HepG2 (cell line): ENCODE data around the gene METTL5. TPM values are rescaled to one million over a fixed set of nuclear protein-coding genes. Genes with fewer than 3 reads are reported as not detected.
A peak's percentile ranks its signal among the peaks of the same experiment; 100 is the strongest.

Source experiments
- BRD4 ChIP-seq: sonication (generic); formaldehyde crosslinking; IDR thresholded peaks from 2 replicates; pipeline ENCODE4 v1.4.0; 2020; ENCODE audit warnings: missing genetic modification reagents
- CCAR2 ChIP-seq: fragments of 200-400 bp; formaldehyde crosslinking; optimal IDR thresholded peaks from 2 replicates; pipeline ENCODE3; 2018; ENCODE audit warnings: low read depth, mild to moderate bottlenecking, low read length, moderate library complexity
- EEA1 ChIP-seq: sonication (generic); formaldehyde crosslinking; IDR thresholded peaks from 2 replicates; pipeline ENCODE4 v1.5.1; 2020; ENCODE audit warnings: mild to moderate bottlenecking, missing genetic modification reagents, borderline replicate concordance
- ETV5 ChIP-seq: IDR thresholded peaks from 2 replicates; pipeline ENCODE4 v1.6.1; 2018; ENCODE audit warnings: missing biosample characterization, missing genetic modification reagents, inconsistent platforms, borderline replicate concordance
- JUNB ChIP-seq: sonication (generic); formaldehyde crosslinking; IDR thresholded peaks from 2 replicates; pipeline ENCODE4 v1.8.0; 2022; ENCODE audit warnings: missing genetic modification reagents, mild to moderate bottlenecking, borderline replicate concordance
- KAT8 ChIP-seq: IDR thresholded peaks from 2 replicates; pipeline ENCODE4 v1.6.1; 2016; ENCODE audit warnings: missing genetic modification reagents, missing compliant biosample characterization
- KDM3A ChIP-seq: IDR thresholded peaks from 2 replicates; pipeline ENCODE4 v1.6.1; 2018; ENCODE audit warnings: low read depth, missing compliant biosample characterization
- KLF9 ChIP-seq: IDR thresholded peaks from 2 replicates; pipeline ENCODE4 v1.6.1; 2016; ENCODE audit warnings: low read depth
- POLR2G ChIP-seq: fragments of 200-400 bp; formaldehyde crosslinking; IDR thresholded peaks from 2 replicates; pipeline ENCODE4 v1.6.1; 2018; ENCODE audit warnings: mild to moderate bottlenecking, low read depth, low read length, moderate library complexity
- REXO4 ChIP-seq: sonication (generic); formaldehyde crosslinking; IDR thresholded peaks from 2 replicates; pipeline ENCODE4 v1.8.0; 2022; ENCODE audit warnings: missing genetic modification reagents, mild to moderate bottlenecking, borderline replicate concordance
- SCMH1 ChIP-seq: sonication (generic); formaldehyde crosslinking; IDR thresholded peaks from 2 replicates; pipeline ENCODE4 v1.9.0; 2021; ENCODE audit warnings: missing genetic modification reagents, mild to moderate bottlenecking, borderline replicate concordance
- ZNF12 ChIP-seq: sonication (generic); formaldehyde crosslinking; IDR thresholded peaks from 2 replicates; pipeline ENCODE4 v1.5.0; 2020; ENCODE audit warnings: missing genetic modification reagents
- ZNF33B ChIP-seq: sonication (generic); formaldehyde crosslinking; IDR thresholded peaks from 2 replicates; pipeline ENCODE4 v1.5.1; 2020; ENCODE audit warnings: mild to moderate bottlenecking, missing genetic modification reagents
- ZNF430 ChIP-seq: sonication (generic); formaldehyde crosslinking; IDR thresholded peaks from 2 replicates; pipeline ENCODE4 v1.9.0; 2021; ENCODE audit warnings: mild to moderate bottlenecking, missing genetic modification reagents
- ZNF441 ChIP-seq: sonication (generic); formaldehyde crosslinking; IDR thresholded peaks from 2 replicates; pipeline ENCODE4 v1.7.0; 2021; ENCODE audit warnings: missing genetic modification reagents, borderline replicate concordance
- ZNF451 ChIP-seq: sonication (generic); formaldehyde crosslinking; IDR thresholded peaks from 2 replicates; pipeline ENCODE4 v1.5.0; 2020; ENCODE audit warnings: mild to moderate bottlenecking, missing genetic modification reagents
- ZNF549 ChIP-seq: sonication (generic); formaldehyde crosslinking; IDR thresholded peaks from 2 replicates; pipeline ENCODE4 v1.5.0; 2020; ENCODE audit warnings: missing genetic modification reagents
- ZNF589 ChIP-seq: sonication (generic); formaldehyde crosslinking; conservative IDR thresholded peaks from 2 replicates; pipeline ENCODE4 v1.8.0; 2022; ENCODE audit warnings: mild to moderate bottlenecking, moderate library complexity, missing genetic modification reagents
- ZNF652 ChIP-seq: IDR thresholded peaks from 2 replicates; pipeline ENCODE4 v1.6.1; 2016; ENCODE audit warnings: low read depth, borderline replicate concordance
- ZNF737 ChIP-seq: sonication (generic); formaldehyde crosslinking; IDR thresholded peaks from 2 replicates; pipeline ENCODE4 v1.5.0; 2020; ENCODE audit warnings: missing genetic modification reagents, mild to moderate bottlenecking, borderline replicate concordance
- ZNF749 ChIP-seq: sonication (generic); formaldehyde crosslinking; IDR thresholded peaks from 2 replicates; pipeline ENCODE4 v1.8.0; 2022; ENCODE audit warnings: mild to moderate bottlenecking, missing genetic modification reagents, moderate library complexity, borderline replicate concordance
- ZNF816 ChIP-seq: sonication (generic); formaldehyde crosslinking; IDR thresholded peaks from 2 replicates; pipeline ENCODE4 v1.8.0; 2022; ENCODE audit warnings: missing genetic modification reagents, mild to moderate bottlenecking, borderline replicate concordance
- ZNF891 ChIP-seq: sonication (generic); formaldehyde crosslinking; IDR thresholded peaks from 2 replicates; pipeline ENCODE4 v1.5.0; 2020; ENCODE audit warnings: mild to moderate bottlenecking, missing genetic modification reagents
- polyA plus RNA-seq, 8 experiments: library from polyadenylated mRNA; depleted of rRNA in 3 of 8; stranded (reverse) in 7 of 8; unstranded in 1 of 8; fragments of >200 nt; fragmentation: Illumina TruSeq in 4 of 8; extraction: Trizol in 4 of 8; gene quantifications; 2 replicates each; pipeline versions ENCODE4 v1.2.1 to v1.2.3, GENCODE V29; 2011 to 2016; ENCODE audit warnings: low read depth in 4 of 8, missing spikeins in 1 of 8, mixed read lengths in 1 of 8; ENCODE audit not compliant: insufficient read depth in 1 of 8
- total RNA-seq, 5 experiments: library from RNA; depleted of rRNA; stranded (reverse); fragments of >200 nt; fragmentation: Illumina TruSeq; extraction: Trizol; gene quantifications; 2 replicates each; pipeline ENCODE4 v1.2.3, GENCODE V29; 2016; ENCODE audit warnings: low read depth in 1 of 5
- TF ChIP-seq, protein P1 (sequence below): IDR thresholded peaks from 2 replicates; pipeline ENCODE4 v1.6.1; 2016; ENCODE audit warnings: low read depth
- TF ChIP-seq, protein P2 (sequence below): sonication (generic); formaldehyde crosslinking; IDR thresholded peaks from 2 replicates; pipeline ENCODE4 v1.5.1; 2020; ENCODE audit warnings: mild to moderate bottlenecking, missing genetic modification reagents, borderline replicate concordance
- TF ChIP-seq, protein P3 (sequence below): sonication (generic); formaldehyde crosslinking; IDR thresholded peaks from 2 replicates; pipeline ENCODE4 v1.9.0; 2021; ENCODE audit warnings: missing genetic modification reagents, mild to moderate bottlenecking, borderline replicate concordance

The METTL5 gene
- total and polyA plus RNA-seq, 2 of the 13 experiments (the other 11 are each of a cell fraction or from before 2014, with no cell fraction given), result 50.7 to 95.1 TPM

DNA sequence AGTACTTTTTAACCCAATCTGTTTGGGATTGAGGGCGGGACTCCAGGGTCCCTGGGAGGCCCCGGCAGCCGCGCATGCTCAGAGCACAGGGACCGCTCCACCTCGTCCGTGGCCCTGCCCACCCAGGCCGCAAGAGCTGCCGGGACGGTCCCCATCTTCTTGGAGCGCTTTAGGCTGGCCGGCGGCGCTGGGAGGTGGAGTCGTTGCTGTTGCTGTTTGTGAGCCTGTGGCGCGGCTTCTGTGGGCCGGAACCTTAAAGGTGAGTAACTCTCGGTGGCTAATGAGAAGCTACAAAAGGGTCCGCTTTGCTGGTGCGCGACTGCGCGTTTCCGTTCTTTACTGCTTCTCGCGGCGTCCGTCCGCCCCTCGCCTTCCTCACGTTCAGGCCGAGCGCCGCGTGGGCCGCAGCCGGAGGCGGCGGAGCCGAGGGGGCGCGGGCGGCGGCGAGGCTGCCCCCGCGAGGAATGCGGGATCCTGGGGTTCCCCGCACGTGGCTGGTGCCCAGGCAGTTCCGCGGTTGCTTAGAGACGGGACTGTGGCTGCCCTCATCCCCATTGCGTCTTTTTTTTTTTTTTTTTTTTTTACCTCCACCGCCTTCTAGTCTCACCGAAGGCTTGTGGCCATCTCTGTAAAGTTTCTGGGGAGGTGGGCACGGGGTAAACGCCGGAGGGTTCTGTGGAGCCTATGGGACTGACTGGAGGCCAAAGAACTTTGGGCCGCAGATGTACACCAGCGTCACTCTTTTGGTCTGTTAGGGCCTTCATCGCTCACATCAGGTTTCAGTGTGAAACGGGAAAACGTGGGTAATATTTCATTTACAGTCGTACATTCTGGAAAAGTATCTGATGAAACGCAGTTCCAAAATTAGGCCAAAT is 25.8 kb downstream of the METTL5 start, which contains the start of gene SSB (continued):
- TF ChIP-seq CCAR2 (peak; percentile 65), JUNB (CRISPR knock-in tag) (no peak), ZNF749 (CRISPR knock-in tag) (peak; percentile 72; the same call in 1 of the 2 replicates), ZNF430 (CRISPR knock-in tag) (peak; percentile 90), ZNF549 (CRISPR knock-in tag) (peak; percentile 65; the same call in 1 of the 2 replicates), KDM3A (CRISPR knock-in tag) (peak; percentile 89; the same call in 1 of the 2 replicates), ZNF737 (no peak), BRD4 (0 out of 2 replicates have a peak, but pooled peaks have one; percentile 62), ZNF441 (CRISPR knock-in tag) (peak; percentile 86; the same call in 1 of the 2 replicates), ZNF589 (CRISPR knock-in tag) (no peak), KLF9 (CRISPR knock-in tag) (no peak), KAT8 (peak; percentile 87), ZNF12 (CRISPR knock-in tag) (peak; percentile 51; the same call in 1 of the 2 replicates), ZNF33B (CRISPR knock-in tag) (peak; percentile 66; the same call in 1 of the 2 replicates), REXO4 (CRISPR knock-in tag) (no peak), EEA1 (peak; percentile 86; the same call in 1 of the 2 replicates), ZNF816 (CRISPR knock-in tag) (0 out of 2 replicates have a peak, but pooled peaks have one; percentile 25), ZNF451 (CRISPR knock-in tag) (peak; percentile 84; the same call in 1 of the 2 replicates), SCMH1 (CRISPR knock-in tag) (no peak), POLR2G (peak; percentile 95), ZNF652 (peak; percentile 77; the same call in 1 of the 2 replicates), ETV5 (CRISPR knock-in tag) (peak; percentile 72; the same call in 1 of the 2 replicates), ZNF891 (CRISPR knock-in tag) (peak; percentile 92)
- TF ChIP-seq, protein P1, sequence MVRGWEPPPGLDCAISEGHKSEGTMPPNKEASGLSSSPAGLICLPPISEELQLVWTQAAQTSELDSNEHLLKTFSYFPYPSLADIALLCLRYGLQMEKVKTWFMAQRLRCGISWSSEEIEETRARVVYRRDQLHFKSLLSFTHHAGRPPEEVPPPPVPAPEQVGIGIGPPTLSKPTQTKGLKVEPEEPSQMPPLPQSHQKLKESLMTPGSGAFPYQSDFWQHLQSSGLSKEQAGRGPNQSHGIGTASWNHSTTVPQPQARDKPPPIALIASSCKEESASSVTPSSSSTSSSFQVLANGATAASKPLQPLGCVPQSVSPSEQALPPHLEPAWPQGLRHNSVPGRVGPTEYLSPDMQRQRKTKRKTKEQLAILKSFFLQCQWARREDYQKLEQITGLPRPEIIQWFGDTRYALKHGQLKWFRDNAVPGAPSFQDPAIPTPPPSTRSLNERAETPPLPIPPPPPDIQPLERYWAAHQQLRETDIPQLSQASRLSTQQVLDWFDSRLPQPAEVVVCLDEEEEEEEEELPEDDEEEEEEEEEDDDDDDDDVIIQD (CRISPR knock-in tag), result peak; percentile 77
- TF ChIP-seq, protein P2, sequence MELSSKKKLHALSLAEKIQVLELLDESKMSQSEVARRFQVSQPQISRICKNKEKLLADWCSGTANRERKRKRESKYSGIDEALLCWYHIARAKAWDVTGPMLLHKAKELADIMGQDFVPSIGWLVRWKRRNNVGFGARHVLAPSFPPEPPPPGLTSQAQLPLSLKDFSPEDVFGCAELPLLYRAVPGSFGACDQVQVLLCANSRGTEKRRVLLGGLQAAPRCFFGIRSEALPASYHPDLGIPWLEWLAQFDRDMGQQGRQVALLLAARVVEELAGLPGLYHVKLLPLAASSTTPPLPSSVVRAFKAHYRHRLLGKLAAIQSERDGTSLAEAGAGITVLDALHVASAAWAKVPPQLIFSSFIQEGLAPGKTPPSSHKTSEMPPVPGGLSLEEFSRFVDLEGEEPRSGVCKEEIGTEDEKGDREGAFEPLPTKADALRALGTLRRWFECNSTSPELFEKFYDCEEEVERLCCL (CRISPR knock-in tag), result no peak
- TF ChIP-seq, protein P3, sequence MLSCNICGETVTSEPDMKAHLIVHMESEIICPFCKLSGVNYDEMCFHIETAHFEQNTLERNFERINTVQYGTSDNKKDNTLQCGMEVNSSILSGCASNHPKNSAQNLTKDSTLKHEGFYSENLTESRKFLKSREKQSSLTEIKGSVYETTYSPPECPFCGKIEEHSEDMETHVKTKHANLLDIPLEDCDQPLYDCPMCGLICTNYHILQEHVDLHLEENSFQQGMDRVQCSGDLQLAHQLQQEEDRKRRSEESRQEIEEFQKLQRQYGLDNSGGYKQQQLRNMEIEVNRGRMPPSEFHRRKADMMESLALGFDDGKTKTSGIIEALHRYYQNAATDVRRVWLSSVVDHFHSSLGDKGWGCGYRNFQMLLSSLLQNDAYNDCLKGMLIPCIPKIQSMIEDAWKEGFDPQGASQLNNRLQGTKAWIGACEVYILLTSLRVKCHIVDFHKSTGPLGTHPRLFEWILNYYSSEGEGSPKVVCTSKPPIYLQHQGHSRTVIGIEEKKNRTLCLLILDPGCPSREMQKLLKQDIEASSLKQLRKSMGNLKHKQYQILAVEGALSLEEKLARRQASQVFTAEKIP (CRISPR knock-in tag), result no peak
